HG02884 (cell line): ENCODE results near the gene GRM3.

Experiments used
- ATAC-seq: cut with Tn5 transposase; IDR thresholded peaks from one replicate; pipeline ENCODE4 v1.9.1; 2021; ENCODE audit warnings: mild to moderate bottlenecking, moderate library complexity; ENCODE audit not compliant: unreplicated experiment

Gene GRM3

GRCh38 chr7:86689363-86689762, 45.7 kb downstream of the GRM3 start:
- no peak for ATAC-seq

GRCh38 chr7:86692755-86693154, 49.0 kb downstream of the GRM3 start:
- ATAC-seq: no peak

DNA sequence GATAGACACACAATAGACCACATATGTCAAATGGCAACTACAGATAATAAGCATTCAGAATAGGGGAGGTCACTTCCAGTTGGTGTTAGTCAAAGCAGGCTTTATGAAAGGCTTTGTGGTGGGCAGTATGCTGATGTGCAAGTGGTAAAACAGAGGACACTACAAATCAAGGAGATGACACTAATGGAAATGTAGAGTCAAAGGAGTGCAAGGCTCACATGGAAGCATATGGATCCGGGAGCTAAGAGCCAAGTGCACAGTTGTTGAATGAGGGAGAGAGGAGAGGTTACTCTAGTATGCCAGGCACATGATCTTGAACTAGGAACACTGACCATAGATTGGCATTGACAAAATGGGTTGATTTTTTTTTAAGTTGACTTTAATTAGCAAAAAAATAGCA, 62.7 kb downstream of the GRM3 start:
- no peak for ATAC-seq

DNA sequence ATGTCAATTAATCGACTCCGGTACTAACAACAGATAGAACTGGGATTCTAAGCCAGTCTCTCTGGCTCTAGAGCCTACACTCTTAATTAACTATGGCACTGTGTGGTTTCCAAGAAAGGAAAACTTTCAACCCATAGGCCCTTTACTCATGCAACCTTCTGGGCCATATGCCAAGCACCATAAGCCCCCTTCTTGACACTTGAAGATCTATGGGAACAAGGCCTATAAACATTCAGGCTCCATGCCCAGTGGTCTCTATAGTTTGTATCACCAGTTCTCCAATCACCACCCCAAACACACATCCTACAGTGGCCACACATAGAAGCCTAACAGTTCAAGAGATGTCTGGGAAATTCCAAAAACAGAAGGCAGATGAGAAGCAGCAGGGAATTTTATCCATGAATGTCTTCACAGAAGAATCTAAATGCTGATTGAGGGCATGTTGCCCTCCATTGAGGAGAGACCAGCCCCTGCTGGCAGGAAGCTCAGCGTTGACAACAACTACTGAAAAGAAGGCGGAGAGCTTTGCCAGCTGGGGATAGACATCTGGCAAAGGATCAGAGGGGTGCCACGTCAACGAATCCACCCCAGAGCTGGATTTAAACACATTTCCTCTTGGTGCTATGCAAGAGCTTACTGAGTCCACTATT, 64.4 kb downstream of the GRM3 start:
- no peak for ATAC-seq

- ATAC-seq: no peak
These were observed 76.6 kb downstream of the GRM3 start for GRCh38 chr7:86720306-86720705.

- ATAC-seq: no peak
These were observed 90.1 kb downstream of the GRM3 start for GRCh38 chr7:86733783-86734182.

GRCh38 chr7:86745013-86745745, 101.5 kb downstream of the GRM3 start:
- ATAC-seq: no peak

DNA sequence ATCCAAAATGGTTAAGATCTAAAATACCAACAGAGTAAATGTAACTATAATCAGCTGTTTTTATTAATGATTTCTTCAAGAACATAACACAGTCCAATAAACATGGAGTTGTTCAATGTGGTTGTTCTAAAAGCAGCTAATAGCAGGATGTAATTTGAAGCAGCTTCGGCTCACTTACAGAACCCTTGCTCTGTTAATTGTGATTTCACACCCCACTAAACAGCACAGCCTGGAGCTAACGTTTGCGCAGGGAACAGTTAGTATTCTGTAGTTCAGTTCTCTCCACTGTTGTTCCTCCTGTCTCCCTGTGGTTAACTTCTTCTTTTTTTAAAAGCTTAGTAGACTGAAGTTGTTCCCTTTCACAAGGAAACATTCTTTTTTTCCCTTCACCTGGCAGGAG, 104.0 kb downstream of the GRM3 start:
- no peak for ATAC-seq

- ATAC-seq: no peak
These were observed 104.5 kb downstream of the GRM3 start for GRCh38 chr7:86748201-86748600.

GRCh38 chr7:86748843-86749719, 105.4 kb downstream of the GRM3 start:
- ATAC-seq: peak; percentile 63

DNA sequence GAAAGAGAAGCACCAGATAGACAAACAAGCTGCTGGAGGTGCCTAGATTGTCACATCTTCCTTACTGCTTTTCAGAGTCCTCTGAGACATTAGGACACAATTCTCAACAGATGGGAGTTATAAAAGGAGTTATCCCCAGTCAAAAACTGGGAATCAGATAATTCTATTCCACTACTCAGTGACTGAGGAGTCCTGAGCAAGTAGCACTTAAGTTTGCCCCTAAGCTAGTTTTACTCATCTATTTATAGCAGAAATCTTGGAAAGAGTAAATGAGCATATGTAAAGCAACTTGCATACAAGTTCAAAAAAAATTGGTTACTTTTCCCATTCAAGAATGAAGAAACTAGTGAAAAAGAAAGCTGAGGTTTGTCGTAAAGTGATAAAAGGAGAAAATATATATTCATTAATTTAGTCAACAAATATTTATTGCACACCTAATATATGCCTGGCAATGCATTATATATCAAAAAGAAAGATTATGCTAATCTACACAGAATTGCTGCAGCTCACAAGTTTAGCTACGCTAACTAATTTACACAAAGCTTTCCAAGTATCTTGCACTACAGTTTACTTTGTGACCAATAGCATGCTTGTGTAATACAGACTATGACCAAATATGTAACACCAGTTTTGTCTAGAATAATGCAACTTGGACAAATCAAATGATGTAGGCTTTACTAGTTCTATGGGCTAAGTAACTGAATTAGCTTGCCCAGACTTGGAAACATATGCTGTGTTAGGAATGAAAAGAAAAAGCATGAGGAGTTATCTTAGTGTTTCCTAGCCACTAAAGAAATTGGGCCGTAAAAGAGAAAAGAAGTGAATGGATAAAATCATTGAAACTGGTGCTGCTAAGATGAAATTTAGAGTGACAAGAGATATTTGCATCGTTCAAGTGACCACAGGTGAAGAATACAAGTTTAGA, 106.3 kb downstream of the GRM3 start:
- ATAC-seq: no peak

DNA sequence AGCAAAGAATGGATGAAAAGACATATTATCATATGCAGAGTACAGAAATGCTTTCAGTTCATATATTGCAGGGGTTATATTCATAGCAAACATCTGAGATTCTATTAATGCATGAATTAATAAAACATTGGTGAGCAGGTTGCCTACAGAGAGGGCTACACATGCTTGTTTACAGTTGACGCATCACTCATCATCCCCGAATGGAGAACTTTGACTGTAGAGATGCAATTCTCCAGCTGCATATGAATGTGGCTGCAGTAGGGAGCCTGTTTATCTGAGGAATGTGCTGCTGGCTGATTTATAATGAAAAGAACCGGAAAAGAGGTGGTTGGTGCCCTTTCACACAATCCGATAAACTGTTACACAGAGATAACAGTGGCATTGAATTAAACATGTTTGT, 116.5 kb downstream of the GRM3 start:
- ATAC-seq: no peak

DNA sequence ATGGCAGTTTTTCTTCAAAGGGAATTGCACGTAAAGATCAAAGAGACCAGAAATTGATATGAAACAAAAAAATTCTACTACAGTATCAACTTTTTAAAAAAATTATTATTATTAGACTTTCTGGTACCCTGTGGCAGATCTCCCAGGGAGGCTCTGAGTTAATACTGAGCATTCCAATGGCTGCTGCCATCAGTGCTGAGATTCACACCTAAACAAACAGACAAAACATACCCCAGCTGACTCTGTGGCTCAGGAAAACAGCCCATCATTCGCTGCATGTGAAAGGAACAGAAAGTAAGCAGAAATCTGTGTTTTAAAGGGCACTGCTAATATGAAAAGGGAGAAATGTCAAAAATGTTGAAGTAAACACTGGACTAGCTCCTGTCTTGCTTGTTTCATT, 118.4 kb downstream of the GRM3 start:
- no peak for ATAC-seq

- no peak for ATAC-seq
These were observed 122.2 kb downstream of the GRM3 start for GRCh38 chr7:86765931-86766330.

- ATAC-seq: peak; percentile 42
These were observed 124.7 kb downstream of the GRM3 start for GRCh38 chr7:86768394-86768793.

DNA sequence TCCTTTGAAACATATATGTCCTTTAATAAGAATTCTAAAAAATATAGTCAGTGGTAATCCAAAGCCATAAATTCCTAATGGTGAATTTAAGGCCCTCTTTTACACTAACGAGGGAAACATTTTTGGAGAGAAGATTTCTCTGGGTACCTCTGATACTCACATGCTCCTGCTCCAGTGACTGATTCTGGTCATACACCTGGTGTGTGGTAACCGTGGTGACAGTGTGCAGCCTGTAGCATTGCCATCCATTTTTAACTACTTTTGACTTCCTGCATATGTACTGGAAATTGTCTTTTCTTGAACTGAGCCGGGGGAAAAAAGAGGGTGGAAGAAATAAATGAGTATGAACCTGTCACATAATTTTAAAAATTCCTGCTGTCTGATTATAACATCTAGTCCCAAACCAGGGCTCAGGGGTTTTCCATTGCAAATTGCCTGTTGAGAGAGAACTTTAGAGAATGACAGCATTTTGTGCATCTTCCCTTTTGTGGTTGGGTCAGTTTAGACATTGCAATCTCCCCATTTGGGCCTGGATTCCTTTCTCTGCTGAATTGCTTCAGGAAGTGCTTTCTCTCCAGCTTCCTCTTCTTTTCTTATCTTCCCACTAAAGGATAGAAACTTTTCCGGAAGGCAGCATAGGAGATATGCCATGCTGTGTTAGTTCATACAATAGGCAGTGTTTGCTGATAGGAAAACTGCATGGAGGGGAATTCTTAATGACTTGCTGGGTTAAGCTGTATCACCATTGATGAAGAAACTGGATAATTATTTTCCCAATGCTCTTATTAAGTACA, 125.5 kb downstream of the GRM3 start:
- ATAC-seq: peak; percentile 88

DNA sequence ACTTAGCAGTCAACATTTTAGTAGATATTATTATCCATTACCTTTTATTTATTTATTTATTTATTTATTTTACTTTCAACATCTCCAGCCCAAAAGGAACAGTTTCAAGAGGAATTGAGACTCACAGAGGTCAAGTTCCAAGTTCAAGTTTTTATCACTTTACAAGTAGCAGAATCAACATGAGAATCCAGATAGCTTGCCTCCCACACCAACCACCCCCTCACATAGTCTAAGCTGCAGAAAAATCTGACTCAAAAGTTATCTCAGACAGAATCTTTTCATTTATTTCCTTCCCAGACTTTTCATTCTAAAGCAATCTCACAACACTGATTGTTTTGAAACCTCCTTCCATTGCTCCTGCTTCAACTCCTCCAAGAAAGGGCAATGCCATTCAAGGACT, 129.6 kb downstream of the GRM3 start:
- ATAC-seq: peak; percentile 45

DNA sequence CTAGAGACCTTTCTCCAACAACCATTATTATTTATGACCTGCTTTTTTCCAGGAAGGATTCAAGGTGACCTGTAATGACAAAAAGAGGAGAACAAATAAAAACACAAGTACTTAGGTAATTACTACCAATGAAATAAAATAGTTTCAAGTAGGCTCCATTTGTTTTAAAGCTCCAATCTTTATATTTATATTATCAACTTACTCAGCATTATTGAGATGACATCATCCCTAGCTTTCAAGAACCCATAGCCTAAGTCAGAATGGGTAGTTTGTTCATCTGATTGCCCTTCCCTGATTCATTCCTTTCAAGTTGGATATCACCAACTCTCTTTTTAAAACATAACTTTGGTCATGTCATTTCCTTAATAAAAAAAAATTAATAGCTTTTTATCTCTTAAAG, 131.5 kb downstream of the GRM3 start:
- no peak for ATAC-seq

DNA sequence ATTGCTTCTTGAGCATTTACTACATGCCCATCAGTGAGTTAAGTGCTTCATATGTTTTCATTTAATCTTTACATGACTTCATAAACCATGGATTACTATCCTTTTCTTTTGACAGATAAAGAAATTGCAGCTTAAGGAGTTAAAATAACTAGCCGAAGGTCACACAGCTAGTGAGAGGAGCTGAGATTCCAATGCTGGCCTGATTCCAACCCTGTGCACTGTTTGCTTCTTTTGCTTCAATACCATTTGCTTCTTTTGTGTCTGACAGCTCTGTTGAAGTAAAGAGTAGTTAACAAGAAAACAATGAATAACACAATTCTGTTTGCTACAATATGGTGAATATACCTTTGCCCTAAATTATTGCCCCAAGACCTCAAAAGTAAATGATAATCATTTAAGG, 132.4 kb downstream of the GRM3 start:
- ATAC-seq: no peak

GRCh38 chr7:86778271-86778670, 134.6 kb downstream of the GRM3 start:
- ATAC-seq: peak; percentile 29
